ENCODE measurements around the gene LUZP2.

LUZP2 gene

DNA sequence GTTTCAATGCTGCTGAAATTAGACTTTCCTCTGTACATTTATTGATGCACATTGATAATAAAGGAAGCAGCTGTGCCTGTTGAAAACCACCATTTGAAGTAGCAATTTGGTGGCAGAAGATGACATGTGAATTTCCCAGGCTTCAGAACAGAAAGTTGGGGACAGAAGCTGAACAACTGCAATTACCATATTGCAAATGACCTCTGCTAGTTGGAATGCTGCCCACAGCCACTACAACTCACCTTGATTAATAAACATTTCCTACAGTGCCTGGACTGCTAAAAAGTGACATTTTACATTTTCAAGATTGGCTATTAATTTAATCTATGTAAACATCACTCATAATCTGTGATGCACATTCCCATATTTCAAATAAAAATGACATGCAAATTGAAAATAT, 208.6 kb downstream of the LUZP2 start:
- no peak for TF ChIP-seq EZH2 (IDR thresholded peaks at IDR 0.05; ENCODE audit: borderline replicate concordance, low read length)
- TF ChIP-seq, protein P1, sequence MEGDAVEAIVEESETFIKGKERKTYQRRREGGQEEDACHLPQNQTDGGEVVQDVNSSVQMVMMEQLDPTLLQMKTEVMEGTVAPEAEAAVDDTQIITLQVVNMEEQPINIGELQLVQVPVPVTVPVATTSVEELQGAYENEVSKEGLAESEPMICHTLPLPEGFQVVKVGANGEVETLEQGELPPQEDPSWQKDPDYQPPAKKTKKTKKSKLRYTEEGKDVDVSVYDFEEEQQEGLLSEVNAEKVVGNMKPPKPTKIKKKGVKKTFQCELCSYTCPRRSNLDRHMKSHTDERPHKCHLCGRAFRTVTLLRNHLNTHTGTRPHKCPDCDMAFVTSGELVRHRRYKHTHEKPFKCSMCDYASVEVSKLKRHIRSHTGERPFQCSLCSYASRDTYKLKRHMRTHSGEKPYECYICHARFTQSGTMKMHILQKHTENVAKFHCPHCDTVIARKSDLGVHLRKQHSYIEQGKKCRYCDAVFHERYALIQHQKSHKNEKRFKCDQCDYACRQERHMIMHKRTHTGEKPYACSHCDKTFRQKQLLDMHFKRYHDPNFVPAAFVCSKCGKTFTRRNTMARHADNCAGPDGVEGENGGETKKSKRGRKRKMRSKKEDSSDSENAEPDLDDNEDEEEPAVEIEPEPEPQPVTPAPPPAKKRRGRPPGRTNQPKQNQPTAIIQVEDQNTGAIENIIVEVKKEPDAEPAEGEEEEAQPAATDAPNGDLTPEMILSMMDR (IDR thresholded peaks at IDR 0.05; ENCODE audit: low read length), result no peak
- H3K27me3 ChIP-seq (ENCODE audit: insufficient read depth, low read length), result no peaks in the 10 kb centered on the region
- H2AFZ ChIP-seq (ENCODE audit: low read length), result no peak overlapping the region; the same call in 1 of the 2 replicates
- H3K9me3 ChIP-seq (ENCODE audit: low read length), result no peaks in the 10 kb centered on the region
- H3F3A ChIP-seq (ENCODE audit: insufficient read depth, low read length), result no peaks in the 10 kb centered on the region
- H4K20me1 ChIP-seq (ENCODE audit: insufficient read depth, low read length), result no peaks in the 10 kb centered on the region
- H3K4me1 ChIP-seq (ENCODE audit: insufficient read depth, low read length, severe bottlenecking), result no peaks in the 10 kb centered on the region
- no peak overlapping the region for H3K9ac ChIP-seq (ENCODE audit: low read length)
- no peaks in the 10 kb centered on the region for H3K36me3 ChIP-seq (ENCODE audit: insufficient read depth, low read length)
- H3K79me2 ChIP-seq (ENCODE audit: insufficient read depth, low read length), result no peaks in the 10 kb centered on the region
- H3K4me3 ChIP-seq (ENCODE audit: low read depth, low read length, poor library complexity, severe bottlenecking), result no peak overlapping the region
- H3K9me2 ChIP-seq (ENCODE audit: low read depth, low read length), result no peaks in the 10 kb centered on the region
- no peak overlapping the region for H3K27ac ChIP-seq (ENCODE audit: low read depth, low read length, poor library complexity, severe bottlenecking)
- no peak overlapping the region for H3K4me2 ChIP-seq (ENCODE audit: low read length)

DNA sequence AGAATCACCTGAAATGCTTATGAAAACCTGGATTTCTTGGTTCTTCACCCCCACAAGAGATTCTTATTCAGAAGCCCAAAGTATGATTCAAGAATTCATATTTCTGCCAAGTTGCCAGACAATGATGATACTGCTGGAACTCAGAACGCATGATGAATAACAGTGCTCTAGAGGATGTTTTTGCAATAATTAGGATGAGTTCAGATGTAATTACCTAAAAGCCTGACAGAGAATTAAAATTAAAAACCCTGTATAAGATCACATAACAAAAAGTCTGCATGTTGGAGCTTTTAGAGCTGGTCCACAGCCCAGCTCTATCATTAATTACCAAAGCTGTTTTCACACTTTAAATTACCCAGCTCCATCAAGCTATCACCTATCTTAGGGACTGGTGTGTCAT, 211.8 kb downstream of the LUZP2 start:
- Histone ChIP-seq H3K27ac (ENCODE audit: low read depth, low read length, poor library complexity, severe bottlenecking) (no peak overlapping the region), H3K9me3 (ENCODE audit: low read length) (no peaks in the 10 kb centered on the region), H4K20me1 (ENCODE audit: insufficient read depth, low read length) (no peaks in the 10 kb centered on the region), H3K4me3 (ENCODE audit: low read depth, low read length, poor library complexity, severe bottlenecking) (no peak overlapping the region), H2AFZ (ENCODE audit: low read length) (no peak overlapping the region), H3K27me3 (ENCODE audit: insufficient read depth, low read length) (no peaks in the 10 kb centered on the region), H3K4me1 (ENCODE audit: insufficient read depth, low read length, severe bottlenecking) (no peaks in the 10 kb centered on the region), H3K36me3 (ENCODE audit: insufficient read depth, low read length) (no peaks in the 10 kb centered on the region), H3K9ac (ENCODE audit: low read length) (no peak overlapping the region), H3K9me2 (ENCODE audit: low read depth, low read length) (no peaks in the 10 kb centered on the region), H3F3A (ENCODE audit: insufficient read depth, low read length) (no peaks in the 10 kb centered on the region), H3K79me2 (ENCODE audit: insufficient read depth, low read length) (no peaks in the 10 kb centered on the region), H3K4me2 (ENCODE audit: low read length) (no peak overlapping the region)
- TF ChIP-seq, protein P1 (IDR thresholded peaks at IDR 0.05; ENCODE audit: low read length), result no peak
- no peak for TF ChIP-seq EZH2 (IDR thresholded peaks at IDR 0.05; ENCODE audit: borderline replicate concordance, low read length)

DNA sequence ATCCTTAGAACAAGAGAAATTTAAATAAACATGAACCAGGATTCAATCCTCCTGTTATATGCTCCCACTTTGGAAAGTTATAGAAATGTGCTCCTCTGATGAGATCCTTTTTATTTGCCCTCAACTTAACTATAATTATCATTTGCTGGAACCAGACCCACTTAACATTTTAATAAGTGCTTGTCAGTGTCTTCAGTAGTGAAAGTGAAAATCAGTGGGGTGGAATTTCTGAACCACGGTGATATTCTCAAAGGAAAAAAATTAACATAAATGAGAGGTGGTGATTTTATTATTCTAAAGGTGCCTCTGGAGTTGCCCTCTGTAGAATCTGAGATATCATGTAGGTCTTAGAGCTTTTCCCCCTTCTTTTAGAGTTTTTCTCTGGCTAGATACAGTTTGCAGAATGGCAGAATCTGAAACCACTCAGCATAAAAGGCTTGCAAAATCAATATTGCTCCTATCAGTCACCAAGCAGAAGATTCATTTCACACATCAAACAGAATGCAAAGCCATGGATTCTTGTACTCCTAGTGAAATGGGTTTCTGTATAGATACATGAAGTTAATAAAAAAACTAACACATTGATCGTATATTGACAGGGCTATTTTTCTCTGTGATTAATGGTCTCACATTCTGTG, 213.2 kb downstream of the LUZP2 start:
- TF ChIP-seq, protein P1 (IDR thresholded peaks at IDR 0.05; ENCODE audit: low read length), result no peak
- TF ChIP-seq EZH2 (IDR thresholded peaks at IDR 0.05; ENCODE audit: borderline replicate concordance, low read length), result no peak
- H3K27ac ChIP-seq (ENCODE audit: low read depth, low read length, poor library complexity, severe bottlenecking), result no peak overlapping the region
- no peaks in the 10 kb centered on the region for H3K9me2 ChIP-seq (ENCODE audit: low read depth, low read length)
- no peaks in the 10 kb centered on the region for H3K79me2 ChIP-seq (ENCODE audit: insufficient read depth, low read length)
- no peaks in the 10 kb centered on the region for H3K36me3 ChIP-seq (ENCODE audit: insufficient read depth, low read length)
- H3K27me3 ChIP-seq (ENCODE audit: insufficient read depth, low read length), result no peaks in the 10 kb centered on the region
- H3K4me1 ChIP-seq (ENCODE audit: insufficient read depth, low read length, severe bottlenecking), result no peaks in the 10 kb centered on the region
- no peaks in the 10 kb centered on the region for H3K9me3 ChIP-seq (ENCODE audit: low read length)
- no peak overlapping the region for H2AFZ ChIP-seq (ENCODE audit: low read length)
- no peaks in the 10 kb centered on the region for H4K20me1 ChIP-seq (ENCODE audit: insufficient read depth, low read length)
- H3K4me2 ChIP-seq (ENCODE audit: low read length), result no peak overlapping the region
- no peak overlapping the region for H3K9ac ChIP-seq (ENCODE audit: low read length)
- no peak overlapping the region for H3K4me3 ChIP-seq (ENCODE audit: low read depth, low read length, poor library complexity, severe bottlenecking)
- H3F3A ChIP-seq (ENCODE audit: insufficient read depth, low read length), result no peaks in the 10 kb centered on the region
